Activated T-cell treated with anti-CD3 and anti-CD28 coated beads, Interleukin-2, amount 50 U/mL, for 4 hours (primary cell): ENCODE data around the gene COX7B. TPM values are rescaled to one million over a fixed set of nuclear protein-coding genes. Genes with fewer than 3 reads are reported as not detected.

Experiments
- total RNA-seq, 3 donors: library from RNA; stranded (reverse); gene quantifications; one replicate each; pipeline ENCODE4 v1.2.1, GENCODE V29; 2021

COX7B gene
- total RNA-seq, 3 donors from 2014 or later, result 285 to 300 (median 286) TPM

Other genes starting within 250 kb of the COX7B start
- 10 to 100 TPM; 43.9 to 49.2 (median 45.2) TPM for gene ATRX, start 113.3 kb upstream of the COX7B start, total RNA-seq
- gene MAGT1, start 4.0 kb upstream of the COX7B start, total RNA-seq, result 10 to 100 TPM; 36.4 to 38.9 (median 37.5) TPM
- gene ATP7A, start 11.2 kb downstream of the COX7B start, total RNA-seq, result 1 to 10 TPM; 4.8 to 5.9 (median 5.3) TPM
- under 1 TPM in 1 of 3 donors, not detected in 2; 0.37 TPM for gene PGAM4, start 70.2 kb downstream of the COX7B start, total RNA-seq
- 100 to 1,000 TPM; 621 to 728 (median 711) TPM for gene PGK1, start 204.8 kb downstream of the COX7B start, total RNA-seq
- 10 to 100 TPM; 19.7 to 22.5 (median 20.8) TPM for gene TAF9B, start 240.2 kb downstream of the COX7B start, total RNA-seq